Stimulated activated CD4-positive, alpha-beta T cell treated with anti-CD3 and anti-CD28 coated beads, Interleukin-2, amount 100 ng/mL, for 4 hours (primary cell): ENCODE results near the gene OR56B1.
"Not testable (repeated sequence)": the region's sequence is repeated elsewhere in the genome, so short reads cannot be mapped to it uniquely, and the experiment has no call there.

Experiments
- DNase-seq: peaks from one replicate; pipeline ENCODE4 v3.0.0-alpha.2; 2020; ENCODE audit warnings: low read depth

The OR56B1 gene

GRCh38 chr11:5736396-5736795 is at the start of gene OR56B1:
TSS of gene OR56B1 (plus strand) at chr11:5736448. CDS start at chr11:5736517, 69 bp downstream.
- DNase-seq = no peak

DNA sequence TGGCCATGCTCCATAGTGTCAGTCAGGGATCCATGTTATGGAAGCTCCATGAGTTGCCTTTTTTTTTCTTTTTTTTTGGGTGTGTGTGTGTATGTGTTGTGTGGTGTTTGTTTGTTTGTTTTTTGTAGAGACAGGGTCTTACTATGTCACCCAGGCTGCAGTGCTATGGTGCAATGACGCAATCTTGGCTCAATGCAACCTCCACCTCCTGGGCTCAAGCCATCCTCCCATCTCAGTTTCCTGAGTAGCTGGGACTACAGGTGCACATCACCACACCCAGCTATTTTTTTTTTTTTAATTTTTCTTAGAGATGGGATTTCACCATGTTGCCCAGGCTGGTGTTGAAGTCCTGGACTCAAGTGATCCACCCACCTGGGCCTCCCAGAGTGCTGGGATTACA is 47.8 kb upstream of the OR56B1 start:
- DNase-seq = no peak

GRCh38 chr11:5689551-5689983 is 46.7 kb upstream of the OR56B1 start, which contains the start of gene TRIM22:
TSS of gene TRIM22 (plus strand) at chr11:5689790. CDS start at chr11:5696233, 6,443 bp downstream.
- DNase-seq = peak; percentile 38

DNA sequence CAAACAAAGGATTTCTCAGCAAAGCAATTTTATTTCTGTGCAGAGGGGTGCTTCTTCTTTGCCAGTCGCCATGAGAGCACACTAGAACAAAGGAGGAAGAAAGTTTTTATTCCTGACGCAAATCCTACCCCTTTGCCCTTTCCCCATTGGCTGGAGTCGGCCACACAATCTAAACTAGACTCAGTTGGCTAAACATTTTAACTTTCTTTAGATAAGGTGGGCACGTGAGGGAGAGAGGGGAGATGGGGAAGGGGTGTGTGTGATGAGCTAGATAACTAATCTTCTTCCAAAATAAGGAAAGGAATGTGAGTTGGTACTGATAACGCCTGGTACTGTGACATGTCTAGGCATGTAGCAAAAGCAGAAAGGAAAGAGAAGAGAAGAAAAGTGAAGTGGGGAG is 46.0 kb upstream of the OR56B1 start:
- DNase-seq = no peak

DNA sequence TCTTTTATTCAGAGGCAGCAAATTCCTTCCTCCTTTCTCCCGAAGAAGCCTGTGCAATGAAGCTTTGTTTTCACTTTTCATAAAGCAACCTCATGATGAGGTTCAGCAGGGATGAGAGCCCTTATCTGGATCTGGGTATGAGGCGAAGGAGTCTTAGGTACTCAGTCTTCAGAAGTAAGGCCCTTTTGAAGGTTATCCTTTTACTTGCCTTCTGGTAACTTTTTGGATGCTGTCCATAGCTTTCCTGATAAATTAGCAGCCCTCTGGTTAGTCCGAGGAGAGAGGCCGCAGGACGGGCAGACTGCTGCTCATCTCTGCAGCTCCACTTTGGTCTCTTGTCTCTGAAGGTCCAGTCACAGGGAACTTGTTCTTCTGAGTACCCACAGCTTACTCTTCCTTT is 45.5 kb upstream of the OR56B1 start:
- no peak for DNase-seq

- not testable (repeated sequence) for DNase-seq
Measured at GRCh38 chr11:5691238-5691963, 44.8 kb upstream of the OR56B1 start.

- DNase-seq = no peak
Measured at GRCh38 chr11:5691964-5692361, 44.3 kb upstream of the OR56B1 start.

- no peak for DNase-seq
Measured at GRCh38 chr11:5694642-5695041, 41.6 kb upstream of the OR56B1 start.

DNA sequence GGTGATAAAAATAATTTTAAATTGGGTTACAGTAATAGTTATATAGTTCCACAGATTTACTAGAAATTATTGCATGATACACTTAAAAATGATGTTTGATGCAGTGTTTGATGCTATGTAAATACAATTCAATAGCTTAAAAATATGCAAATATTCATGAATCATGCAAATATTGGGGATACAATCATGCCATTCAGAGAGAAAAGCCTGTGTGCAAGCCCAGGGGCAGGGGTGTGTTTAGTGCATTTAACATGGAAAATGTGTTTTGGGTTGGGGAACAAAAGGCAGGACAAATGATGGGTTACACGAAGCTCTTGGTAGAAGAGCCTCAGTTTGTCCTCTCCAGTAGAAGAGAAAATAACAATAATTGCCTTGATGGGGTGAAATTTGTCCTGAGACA is 40.7 kb upstream of the OR56B1 start:
- no peak for DNase-seq

DNA sequence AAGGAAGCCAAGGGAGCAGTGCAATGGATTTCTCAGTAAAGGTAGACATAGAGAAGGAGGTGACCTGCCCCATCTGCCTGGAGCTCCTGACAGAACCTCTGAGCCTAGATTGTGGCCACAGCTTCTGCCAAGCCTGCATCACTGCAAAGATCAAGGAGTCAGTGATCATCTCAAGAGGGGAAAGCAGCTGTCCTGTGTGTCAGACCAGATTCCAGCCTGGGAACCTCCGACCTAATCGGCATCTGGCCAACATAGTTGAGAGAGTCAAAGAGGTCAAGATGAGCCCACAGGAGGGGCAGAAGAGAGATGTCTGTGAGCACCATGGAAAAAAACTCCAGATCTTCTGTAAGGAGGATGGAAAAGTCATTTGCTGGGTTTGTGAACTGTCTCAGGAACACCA is 40.0 kb upstream of the OR56B1 start:
- no peak for DNase-seq

GRCh38 chr11:5698281-5698680 is 38.0 kb upstream of the OR56B1 start:
- DNase-seq = no peak

- no peak for DNase-seq
Measured at GRCh38 chr11:5700421-5701054, 35.7 kb upstream of the OR56B1 start.

DNA sequence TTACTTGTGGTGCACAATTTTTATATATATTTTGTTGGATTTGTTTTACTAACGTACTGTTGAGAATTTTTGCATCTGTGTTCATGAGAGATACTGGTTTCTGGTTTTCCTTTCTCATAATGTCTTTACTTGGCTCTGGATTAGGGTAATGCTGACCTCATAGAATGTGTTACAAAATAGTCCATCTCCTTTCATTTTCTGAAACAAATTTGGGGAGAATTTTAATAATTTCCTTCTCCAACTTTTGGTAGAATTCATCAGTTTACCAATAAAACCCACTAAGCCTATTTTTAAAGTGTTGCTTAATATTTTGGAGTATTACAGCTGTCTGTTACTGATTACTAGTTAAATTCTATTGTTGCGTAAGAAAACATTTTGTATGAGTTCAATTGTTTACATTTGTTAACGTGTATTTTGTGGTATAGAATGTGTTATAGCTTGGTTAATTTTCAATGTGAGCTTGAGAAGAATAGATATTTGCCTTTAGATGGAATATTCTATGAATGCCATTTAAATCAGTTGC is 35.1 kb upstream of the OR56B1 start:
- DNase-seq = no peak

GRCh38 chr11:5703741-5704536 is 32.3 kb upstream of the OR56B1 start:
- DNase-seq = no peak

DNA sequence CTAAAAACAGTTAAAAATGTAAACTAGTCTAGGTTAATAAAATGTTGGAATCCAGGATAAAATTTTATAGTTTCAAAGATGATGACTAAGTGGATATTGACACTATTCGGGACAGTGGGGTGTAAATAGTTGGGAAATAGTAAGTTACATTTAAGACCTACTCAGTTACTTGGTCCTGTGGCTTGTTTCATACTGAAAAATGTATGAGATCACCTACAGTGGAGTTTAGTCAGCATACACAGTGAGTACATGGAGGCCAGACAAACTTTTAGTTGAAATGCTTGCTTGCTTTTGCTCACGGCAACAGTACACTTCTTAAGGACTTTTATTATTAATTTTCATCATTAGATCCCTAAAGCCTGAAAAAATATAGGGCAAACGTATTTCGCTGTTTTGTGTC is 30.6 kb upstream of the OR56B1 start:
- no peak for DNase-seq

DNA sequence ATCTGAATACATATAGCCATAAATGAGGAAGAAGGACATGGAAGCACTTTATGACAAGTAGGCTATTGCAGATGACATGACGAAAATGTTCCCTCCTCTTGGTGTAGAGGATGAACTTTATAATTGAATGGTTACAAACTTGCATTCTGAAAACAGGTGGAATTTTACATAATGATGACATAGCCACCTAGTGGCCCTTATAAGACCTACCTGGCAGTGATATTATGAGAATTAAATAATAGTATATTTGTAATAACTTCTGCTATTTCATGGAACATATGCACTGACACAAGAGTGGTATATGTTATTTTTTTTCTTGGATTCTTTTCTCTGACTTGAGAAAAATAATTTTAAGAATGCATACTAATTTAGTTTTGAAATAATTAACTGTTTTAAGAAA is 23.7 kb upstream of the OR56B1 start:
- no peak for DNase-seq

DNA sequence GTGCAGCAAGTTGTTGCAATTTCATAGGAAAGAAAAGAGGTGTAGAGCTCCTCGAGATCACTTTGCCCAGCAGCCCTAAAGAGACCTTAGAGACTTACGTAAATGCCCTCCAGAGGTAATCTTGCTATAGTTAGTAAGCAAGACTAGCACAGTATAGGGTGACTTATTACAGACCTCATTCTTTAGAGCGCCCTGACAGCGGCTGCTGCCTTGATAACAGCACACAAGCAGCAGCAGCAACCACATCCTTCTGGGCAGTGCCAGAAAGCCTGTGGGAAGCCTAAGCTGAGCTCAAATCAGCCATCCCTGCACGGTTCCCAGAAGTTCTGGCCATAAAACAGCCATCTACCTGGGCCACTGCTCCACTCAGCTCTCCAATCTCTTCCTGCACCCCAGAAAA is 22.6 kb upstream of the OR56B1 start:
- no peak for DNase-seq

GRCh38 chr11:5716518-5716917 is 19.7 kb upstream of the OR56B1 start:
- not testable (repeated sequence) for DNase-seq

- DNase-seq = no peak
Measured at GRCh38 chr11:5719703-5720495, 16.3 kb upstream of the OR56B1 start.

DNA sequence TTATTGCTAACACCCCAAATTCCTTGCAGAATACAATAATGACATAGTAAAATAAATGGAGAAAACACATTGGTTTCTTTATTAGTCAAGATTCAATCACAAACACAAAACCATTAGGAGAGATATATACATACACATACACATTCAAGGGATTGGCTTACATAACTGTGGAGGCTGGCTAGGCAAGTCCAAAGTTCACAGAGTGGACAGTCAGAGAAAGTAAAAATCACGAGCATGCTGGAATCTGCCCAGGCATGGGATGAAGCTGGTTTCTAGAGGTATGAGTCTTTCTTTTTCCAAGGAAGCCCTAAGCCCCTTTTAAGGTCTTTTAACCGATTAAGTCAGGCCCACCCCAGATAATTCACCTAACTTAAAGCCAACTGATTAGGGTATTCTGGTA is 13.6 kb upstream of the OR56B1 start:
- DNase-seq = no peak

GRCh38 chr11:5726351-5726750 is 9.9 kb upstream of the OR56B1 start:
- DNase-seq = no peak

- DNase-seq = no peak
Measured at GRCh38 chr11:5727691-5728090, 8.6 kb upstream of the OR56B1 start.
